SK-N-SH (cell line): ENCODE measurements around the gene MISP3.

Experiments
- CTCF ChIP-seq: fragments of 200-600 bp; sonication (generic); IDR thresholded peaks from 2 replicates; pipeline ENCODE4 v1.6.1; 2017; ENCODE audit warnings: antibody characterized with exemption, mild to moderate bottlenecking, moderate library complexity
- EP300 ChIP-seq, 2 experiments: IDR thresholded peaks; 2 replicates each; pipeline versions ENCODE4 v1.4.0 to v1.6.1; 2012; ENCODE audit warnings: borderline replicate concordance in 1 of 2, low read depth in 1 of 2, low read length in 1 of 2
- MAX ChIP-seq: IDR thresholded peaks from 2 replicates; pipeline ENCODE4 v1.4.0; 2012; ENCODE audit warnings: low read depth
- MXI1 ChIP-seq: IDR thresholded peaks from 2 replicates; pipeline ENCODE4 v1.6.1; 2012; ENCODE audit warnings: mild to moderate bottlenecking, low read depth, low read length, improper control_type of control experiment
- PBX3 ChIP-seq: IDR thresholded peaks from 2 replicates; pipeline ENCODE4; 2012
- SIN3A ChIP-seq: IDR thresholded peaks from 2 replicates; pipeline ENCODE4 v1.6.1; 2012; ENCODE audit warnings: low read depth, mild to moderate bottlenecking, low read length, moderate library complexity, borderline replicate concordance
- TAF1 ChIP-seq: IDR thresholded peaks from 2 replicates; pipeline ENCODE4 v1.6.1; 2012; ENCODE audit warnings: low read depth, mild to moderate bottlenecking, low read length, moderate library complexity, borderline replicate concordance
- USF1 ChIP-seq: IDR thresholded peaks from 2 replicates; pipeline ENCODE4 v1.4.0; 2012; ENCODE audit warnings: low read depth, borderline replicate concordance
- YY1 ChIP-seq: IDR thresholded peaks from 2 replicates; pipeline ENCODE4 v1.4.0; 2012; ENCODE audit warnings: low read depth, mild to moderate bottlenecking
- ZBTB33 ChIP-seq: IDR thresholded peaks from 2 replicates; pipeline ENCODE4 v1.4.0; 2012; ENCODE audit warnings: low read depth, borderline replicate concordance

- TF ChIP-seq EP300 (IDR thresholded peaks at IDR 0.05; ENCODE audit: borderline replicate concordance in 1 of 2, low read depth in 1 of 2, low read length in 1 of 2) (no peak), CTCF (no peak), SIN3A (no peak), MXI1 (peak; percentile 38; the same call in 1 of the 2 replicates), PBX3 (no peak), YY1 (no peak), ZBTB33 (no peak), MAX (0 out of 2 replicates have a peak, but pooled peaks have one; percentile 12), TAF1 (no peak; the same call in 1 of the 2 replicates), USF1 (no peak)
Measured at GRCh38 chr19:14118165-14119051, 45.8 kb downstream of the MISP3 start.
